ENCODE results near the gene AFAP1L1. TPM values are rescaled to one million over a fixed set of nuclear protein-coding genes. Genes with fewer than 3 reads are reported as not detected.

The AFAP1L1 gene
- total and polyA plus RNA-seq, 9 of the 15 experiments (the other 6 are each of a cell fraction or from before 2014, with no cell fraction given): 0.01 to 0.12 (median 0.03) TPM; not detected in 4

DNA sequence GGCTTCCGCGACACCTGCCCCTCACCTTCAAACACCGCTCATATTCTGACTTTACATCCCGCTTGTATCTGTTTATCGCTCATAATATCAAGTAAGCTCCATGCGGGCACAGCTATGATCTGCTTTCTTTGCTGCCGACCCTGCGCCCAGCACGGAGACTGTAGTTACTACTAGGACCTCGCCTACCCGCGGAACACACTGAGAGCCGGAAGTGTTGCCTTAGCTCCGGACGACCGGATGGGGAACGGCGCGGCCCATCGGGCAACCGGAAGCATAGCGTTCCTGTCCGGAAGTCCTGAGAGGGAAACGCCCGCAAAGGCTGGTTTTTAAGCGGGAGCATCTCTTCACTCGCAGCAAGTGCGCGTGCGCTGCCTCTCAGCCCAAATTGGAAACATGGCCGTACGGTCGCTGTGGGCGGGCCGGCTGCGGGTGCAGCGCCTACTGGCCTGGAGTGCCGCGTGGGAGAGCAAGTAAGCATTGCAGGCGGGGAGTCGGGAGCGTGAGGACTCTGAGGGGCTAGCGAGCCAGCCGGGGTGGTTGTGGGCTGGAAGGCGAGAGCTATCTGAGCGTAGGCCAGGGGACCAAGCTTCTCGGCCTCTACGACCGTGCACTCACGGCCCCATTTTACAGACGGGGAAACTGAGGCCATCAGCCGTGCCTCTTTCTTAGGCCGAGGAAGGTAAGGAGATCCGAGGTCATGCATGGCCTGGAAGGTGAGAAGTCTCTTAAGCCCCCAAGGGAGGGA is 73.7 kb downstream of the AFAP1L1 start, which contains the start of gene GRPEL2 (continued):
- TF ChIP-seq, protein P1, sequence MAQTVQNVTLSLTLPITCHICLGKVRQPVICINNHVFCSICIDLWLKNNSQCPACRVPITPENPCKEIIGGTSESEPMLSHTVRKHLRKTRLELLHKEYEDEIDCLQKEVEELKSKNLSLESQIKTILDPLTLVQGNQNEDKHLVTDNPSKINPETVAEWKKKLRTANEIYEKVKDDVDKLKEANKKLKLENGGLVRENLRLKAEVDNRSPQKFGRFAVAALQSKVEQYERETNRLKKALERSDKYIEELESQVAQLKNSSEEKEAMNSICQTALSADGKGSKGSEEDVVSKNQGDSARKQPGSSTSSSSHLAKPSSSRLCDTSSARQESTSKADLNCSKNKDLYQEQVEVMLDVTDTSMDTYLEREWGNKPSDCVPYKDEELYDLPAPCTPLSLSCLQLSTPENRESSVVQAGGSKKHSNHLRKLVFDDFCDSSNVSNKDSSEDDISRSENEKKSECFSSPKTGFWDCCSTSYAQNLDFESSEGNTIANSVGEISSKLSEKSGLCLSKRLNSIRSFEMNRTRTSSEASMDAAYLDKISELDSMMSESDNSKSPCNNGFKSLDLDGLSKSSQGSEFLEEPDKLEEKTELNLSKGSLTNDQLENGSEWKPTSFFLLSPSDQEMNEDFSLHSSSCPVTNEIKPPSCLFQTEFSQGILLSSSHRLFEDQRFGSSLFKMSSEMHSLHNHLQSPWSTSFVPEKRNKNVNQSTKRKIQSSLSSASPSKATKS (CRISPR knock-in tag; IDR thresholded peaks at IDR 0.05): peak; percentile 57; the same call in 1 of the 2 replicates
- TF ChIP-seq SP1 (CRISPR knock-in tag; IDR thresholded peaks at IDR 0.05) (peak; percentile 93), FOSL1 (tag; conservative IDR thresholded peaks at IDR 0.05) (0 out of 2 replicates have a peak, but pooled peaks have one; percentile 36), ZNF133 (CRISPR knock-in tag; IDR thresholded peaks at IDR 0.05) (no peak), HOXB6 (CRISPR knock-in tag; IDR thresholded peaks at IDR 0.05; ENCODE audit: borderline replicate concordance) (no peak), NFIC (IDR thresholded peaks at IDR 0.05) (peak; percentile 41; the same call in 1 of the 2 replicates), NCOA2 (IDR thresholded peaks at IDR 0.05; ENCODE audit: partially characterized antibody in 2 of 2) (no peak), ATF1 (CRISPR knock-in tag; IDR thresholded peaks at IDR 0.05) (no peak), ATF1 (tag; IDR thresholded peaks at IDR 0.05) (peak; percentile 70), BRCA1 (IDR thresholded peaks at IDR 0.05) (no peak), BRCA1 (CRISPR knock-in tag; IDR thresholded peaks at IDR 0.05) (no peak), NR2C2 (CRISPR knock-in tag; IDR thresholded peaks at IDR 0.05) (peak; percentile 79), NR2C2 (tag; IDR thresholded peaks at IDR 0.05) (peak; percentile 94), CXXC5 (CRISPR knock-in tag; IDR thresholded peaks at IDR 0.05) (peak; percentile 93), NR4A1 (CRISPR knock-in tag; IDR thresholded peaks at IDR 0.05) (no peak), NR4A1 (tag; IDR thresholded peaks at IDR 0.05) (no peak; the same call in 1 of the 2 replicates), GTF2F1 (IDR thresholded peaks at IDR 0.05; ENCODE audit: low read depth, low read length) (peak; percentile 75; the same call in 1 of the 2 replicates), MED1 (CRISPR knock-in tag; IDR thresholded peaks at IDR 0.05; ENCODE audit: borderline replicate concordance) (no peak), RUNX1 (IDR thresholded peaks at IDR 0.05; ENCODE audit: low read depth) (no peak), ADNP (tag; IDR thresholded peaks at IDR 0.05) (peak; percentile 98), MBD2 (IDR thresholded peaks at IDR 0.05; ENCODE audit: borderline replicate concordance, low read depth) (peak; percentile 50; the same call in 1 of the 2 replicates), JUNB (CRISPR knock-in tag; conservative IDR thresholded peaks at IDR 0.05) (no peak), SMAD2 (IDR thresholded peaks at IDR 0.05; ENCODE audit: low read depth, low read length) (no peak), PTTG1 (tag; IDR thresholded peaks at IDR 0.05; ENCODE audit: low read depth) (no peak), ZNF143 (CRISPR knock-in tag; IDR thresholded peaks at IDR 0.05) (0 out of 2 replicates have a peak, but pooled peaks have one; percentile 15), ZNF282 (CRISPR knock-in tag; IDR thresholded peaks at IDR 0.05) (peak; percentile 27; the same call in 1 of the 2 replicates)
- TF ChIP-seq, protein P2, sequence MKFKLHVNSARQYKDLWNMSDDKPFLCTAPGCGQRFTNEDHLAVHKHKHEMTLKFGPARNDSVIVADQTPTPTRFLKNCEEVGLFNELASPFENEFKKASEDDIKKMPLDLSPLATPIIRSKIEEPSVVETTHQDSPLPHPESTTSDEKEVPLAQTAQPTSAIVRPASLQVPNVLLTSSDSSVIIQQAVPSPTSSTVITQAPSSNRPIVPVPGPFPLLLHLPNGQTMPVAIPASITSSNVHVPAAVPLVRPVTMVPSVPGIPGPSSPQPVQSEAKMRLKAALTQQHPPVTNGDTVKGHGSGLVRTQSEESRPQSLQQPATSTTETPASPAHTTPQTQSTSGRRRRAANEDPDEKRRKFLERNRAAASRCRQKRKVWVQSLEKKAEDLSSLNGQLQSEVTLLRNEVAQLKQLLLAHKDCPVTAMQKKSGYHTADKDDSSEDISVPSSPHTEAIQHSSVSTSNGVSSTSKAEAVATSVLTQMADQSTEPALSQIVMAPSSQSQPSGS (CRISPR knock-in tag; IDR thresholded peaks at IDR 0.05): no peak

All from K562 (cell line).